NT2/D1 (cell line): ENCODE data around the gene EEF1AKMT3.
A peak's percentile ranks its signal among the peaks of the same experiment; 100 is the strongest.

Source experiments
- DNase-seq: peaks from one replicate; pipeline ENCODE4 v3.0.0-alpha.2; 2011; ENCODE audit warnings: low read depth, low spot score
- H3K27me3 ChIP-seq: 2 replicates; pipeline ENCODE4 v1.6.0; 2011; ENCODE audit warnings: mild to moderate bottlenecking; ENCODE audit not compliant: insufficient read length, insufficient read depth
- H3K36me3 ChIP-seq: 2 replicates; pipeline ENCODE4 v1.6.1; 2011; ENCODE audit warnings: mild to moderate bottlenecking, low read length, mixed read lengths; ENCODE audit not compliant: insufficient read depth, insufficient read length
- H3K4me1 ChIP-seq: 2 replicates; pipeline ENCODE4 v1.5.1; 2011; ENCODE audit not compliant: insufficient read depth, insufficient read length
- H3K4me3 ChIP-seq: 2 replicates; pipeline ENCODE4 v1.5.1; 2011; ENCODE audit warnings: low read depth; ENCODE audit not compliant: insufficient read length
- H3K9ac ChIP-seq: 2 replicates; pipeline ENCODE4 v1.6.0; 2011; ENCODE audit warnings: low read depth; ENCODE audit not compliant: insufficient read length
- H3K9me3 ChIP-seq: 2 replicates; pipeline ENCODE4 v1.5.1; 2011; ENCODE audit warnings: mild to moderate bottlenecking, low read length; ENCODE audit not compliant: insufficient read depth
- SUZ12 ChIP-seq: IDR thresholded peaks from 2 replicates; pipeline ENCODE4 v1.6.1; 2011; ENCODE audit not compliant: insufficient read length, insufficient read depth; ENCODE audit errors: extremely low read depth
- YY1 ChIP-seq: IDR thresholded peaks from 2 replicates; pipeline ENCODE4 v1.6.1; 2011; ENCODE audit not compliant: insufficient read length, insufficient read depth
- ZNF274 ChIP-seq: IDR thresholded peaks from 2 replicates; pipeline ENCODE4 v1.6.1; 2011; ENCODE audit warnings: mild to moderate bottlenecking, low read depth, low read length

The EEF1AKMT3 gene

DNA sequence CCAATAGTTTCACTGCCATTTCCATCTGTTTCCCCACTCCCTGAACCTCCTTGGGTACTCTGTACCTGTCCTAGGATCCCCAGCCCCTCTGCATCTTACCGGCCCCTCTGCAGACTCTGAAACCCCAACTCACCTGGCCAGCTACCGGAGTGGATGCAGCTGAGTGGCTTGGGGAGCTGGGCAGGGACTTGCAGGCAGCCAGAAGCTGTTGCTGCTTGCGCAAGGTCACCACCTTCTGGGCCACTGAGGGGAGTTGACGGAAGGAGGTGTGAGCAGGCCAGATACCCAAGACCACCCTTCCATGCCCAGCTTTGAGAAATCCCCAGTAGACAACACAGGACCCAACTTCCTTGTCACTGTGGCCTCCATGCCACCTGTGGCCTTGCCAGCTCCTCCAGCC is 40.1 kb upstream of the EEF1AKMT3 start:
- Histone ChIP-seq H3K4me1 (peaks cover 4% of the 10 kb centered on the region), H3K9ac (no peak overlapping the region), H3K9me3 (no peaks in the 10 kb centered on the region), H3K4me3 (no peak overlapping the region), H3K36me3 (peaks cover 3% of the 10 kb centered on the region), H3K27me3 (peaks cover 67% of the 10 kb centered on the region)
- no peak for DNase-seq
- TF ChIP-seq ZNF274 (no peak), YY1 (no peak), SUZ12 (no peak)

DNA sequence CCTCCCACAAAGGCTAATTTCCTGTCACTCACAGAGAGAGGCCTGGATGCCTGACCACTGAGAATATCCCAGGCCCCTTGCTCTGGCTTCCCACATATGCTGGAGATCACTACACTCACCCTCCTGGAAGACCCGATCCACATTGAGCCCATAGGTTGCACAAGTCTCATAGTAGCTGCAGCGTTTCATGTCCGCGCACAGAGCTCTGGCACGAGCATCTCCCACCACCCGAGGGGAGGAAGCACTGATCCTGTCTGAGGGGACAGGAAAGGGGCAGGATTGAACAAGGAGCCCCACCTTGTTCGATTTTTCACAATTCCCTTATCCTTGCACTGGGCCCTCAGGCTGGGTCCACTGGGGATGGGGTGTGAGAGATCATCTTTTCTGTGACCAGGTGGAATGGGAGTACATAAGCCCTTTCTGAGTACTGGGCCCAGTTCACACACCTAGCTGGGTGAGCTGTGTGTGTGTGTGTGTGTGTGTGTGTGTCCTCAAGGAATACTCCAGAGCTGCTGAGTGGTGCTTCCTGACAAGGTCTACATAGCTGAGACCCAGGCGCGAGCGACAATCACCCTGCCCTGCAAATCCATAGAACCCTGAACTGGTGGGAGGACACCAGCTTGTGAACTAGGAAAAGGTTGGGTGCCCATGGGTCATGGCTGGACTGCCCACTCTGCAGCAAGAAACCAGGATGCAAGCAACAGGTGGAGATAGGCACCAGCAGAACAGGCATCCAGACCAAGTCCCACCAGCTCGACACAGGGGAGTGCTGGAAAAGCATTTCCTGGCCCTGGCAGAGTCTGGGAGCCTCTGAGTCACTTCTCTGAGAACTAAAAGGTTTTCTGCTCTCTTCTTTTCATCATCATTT is 39.5 kb upstream of the EEF1AKMT3 start:
- Histone ChIP-seq H3K36me3 (no peaks in the 10 kb centered on the region), H3K27me3 (peaks cover 67% of the 10 kb centered on the region), H3K4me1 (peaks cover 3% of the 10 kb centered on the region), H3K9ac (no peak overlapping the region), H3K4me3 (no peak overlapping the region), H3K9me3 (no peaks in the 10 kb centered on the region)
- DNase-seq = no peak
- TF ChIP-seq ZNF274 (no peak), YY1 (no peak), SUZ12 (no peak)

GRCh38 chr12:57733928-57734327 is 38.5 kb upstream of the EEF1AKMT3 start:
- Histone ChIP-seq H3K36me3 (no peaks in the 10 kb centered on the region), H3K9ac (no peak overlapping the region), H3K9me3 (no peaks in the 10 kb centered on the region), H3K27me3 (peaks cover 72% of the 10 kb centered on the region), H3K4me3 (no peak overlapping the region), H3K4me1 (peaks cover 3% of the 10 kb centered on the region)
- TF ChIP-seq ZNF274 (no peak), SUZ12 (no peak), YY1 (no peak)
- no peak for DNase-seq

DNA sequence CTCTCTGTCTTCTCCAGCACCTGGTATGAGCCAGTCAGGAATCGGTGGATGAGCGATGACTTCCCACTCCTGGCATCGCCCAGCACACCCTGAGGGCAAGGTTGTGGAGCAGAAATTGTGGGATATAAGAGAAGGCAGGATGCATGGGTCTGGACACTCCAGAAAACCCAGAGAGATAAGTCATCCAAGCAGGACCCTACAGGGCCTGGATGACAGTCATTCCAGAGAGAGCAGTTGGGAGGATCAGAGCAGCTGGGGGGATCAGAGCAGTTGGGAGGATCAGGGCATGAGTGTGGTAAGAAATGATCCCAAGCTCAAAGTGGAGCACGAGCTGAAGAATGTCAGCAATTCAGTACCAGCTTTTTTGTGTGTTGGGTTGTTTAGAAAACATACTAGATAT is 37.8 kb upstream of the EEF1AKMT3 start:
- no peak overlapping the region for H3K4me3 ChIP-seq
- no peaks in the 10 kb centered on the region for H3K36me3 ChIP-seq
- no peak for DNase-seq
- TF ChIP-seq SUZ12 = no peak
- TF ChIP-seq ZNF274 = no peak
- TF ChIP-seq YY1 = no peak
- no peaks in the 10 kb centered on the region for H3K9me3 ChIP-seq
- peaks cover 3% of the 10 kb centered on the region for H3K4me1 ChIP-seq
- no peak overlapping the region for H3K9ac ChIP-seq
- H3K27me3 ChIP-seq = peaks cover 79% of the 10 kb centered on the region

DNA sequence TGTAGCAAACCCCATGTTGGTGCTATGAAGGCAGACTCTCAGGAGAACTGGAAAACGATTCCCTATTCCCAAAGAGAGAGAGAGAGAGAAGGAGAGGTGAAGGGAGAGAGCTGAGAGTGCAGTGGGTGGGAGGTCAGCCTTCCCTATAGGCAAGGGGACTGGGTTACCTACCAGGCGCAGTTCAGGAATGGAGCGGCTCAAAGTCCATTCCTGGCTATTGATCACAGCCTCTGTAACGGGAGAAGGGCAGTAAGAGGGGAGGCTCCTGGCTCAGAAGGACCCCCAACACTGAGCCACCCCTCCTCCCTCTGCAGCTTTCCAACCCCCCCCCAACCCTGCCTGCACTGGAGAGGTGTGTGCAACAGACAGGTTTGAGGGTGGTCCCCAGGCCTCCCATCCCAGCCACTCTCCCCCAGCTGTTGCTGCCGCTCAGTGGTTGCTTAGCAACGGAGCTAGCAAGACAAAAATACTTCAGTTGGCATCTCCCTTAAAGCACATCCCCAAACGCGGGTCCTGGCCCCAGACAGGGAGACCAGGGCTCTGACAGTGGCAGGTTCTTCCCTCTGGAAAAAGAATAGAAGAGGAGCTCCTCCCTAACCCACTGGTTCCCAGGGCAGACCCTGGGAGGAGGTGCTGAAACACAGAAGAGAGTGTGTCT is 37.1 kb upstream of the EEF1AKMT3 start:
- peaks cover 83% of the 10 kb centered on the region for H3K27me3 ChIP-seq
- no peaks in the 10 kb centered on the region for H3K36me3 ChIP-seq
- no peak overlapping the region for H3K9ac ChIP-seq
- no peak for DNase-seq
- peaks cover 3% of the 10 kb centered on the region for H3K4me1 ChIP-seq
- TF ChIP-seq SUZ12 = no peak
- TF ChIP-seq ZNF274 = no peak
- TF ChIP-seq YY1 = no peak
- peak overlapping the region; percentile 44 for H3K4me3 ChIP-seq
- H3K9me3 ChIP-seq = no peaks in the 10 kb centered on the region

DNA sequence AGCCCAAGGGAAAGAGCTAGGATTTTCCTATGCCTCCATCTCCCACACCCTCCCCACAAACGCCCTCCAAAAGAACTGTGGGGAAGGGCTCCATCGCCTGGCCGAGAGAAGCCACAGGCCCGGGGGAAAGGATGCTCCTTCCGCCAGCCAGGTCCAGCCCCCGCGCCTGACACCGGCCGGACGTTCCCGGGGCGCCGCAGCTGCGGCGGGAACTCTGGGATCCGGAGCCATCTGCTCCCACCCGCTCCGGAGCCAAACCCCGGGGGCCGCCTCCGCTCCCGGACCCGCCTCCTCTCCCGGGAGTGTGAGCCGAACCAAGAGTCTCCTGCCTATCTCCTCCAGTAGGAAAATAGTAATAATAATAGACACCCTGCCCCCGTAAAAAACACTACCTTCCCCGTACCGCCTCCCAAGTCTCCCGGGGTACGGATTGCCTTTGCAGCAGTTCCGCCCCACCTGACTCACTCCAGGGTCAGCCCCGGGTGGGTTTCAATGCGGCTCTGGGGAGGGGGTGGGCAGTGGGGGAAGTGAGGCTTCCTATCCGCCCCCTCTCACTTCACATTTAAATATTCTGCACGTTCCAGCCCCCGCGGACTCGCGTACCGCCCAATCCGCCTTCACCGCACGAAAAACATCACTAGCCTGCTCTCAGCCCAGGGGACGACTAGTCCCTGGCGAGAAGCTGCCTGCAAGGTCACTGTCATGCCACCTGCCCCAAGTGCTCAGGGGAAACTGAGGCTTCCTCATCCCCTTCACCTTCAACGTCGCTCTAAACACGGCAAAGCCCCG is 36.3 kb upstream of the EEF1AKMT3 start:
- peak overlapping the region; percentile 44 for H3K4me3 ChIP-seq
- TF ChIP-seq YY1 (no peak), SUZ12 (no peak), ZNF274 (no peak)
- no peaks in the 10 kb centered on the region for H3K9me3 ChIP-seq
- DNase-seq = no peak
- H3K4me1 ChIP-seq = peaks cover 3% of the 10 kb centered on the region
- H3K27me3 ChIP-seq = peaks cover 89% of the 10 kb centered on the region
- peak overlapping the region; percentile 43 for H3K9ac ChIP-seq
- no peaks in the 10 kb centered on the region for H3K36me3 ChIP-seq
